Activated CD8-positive, alpha-beta memory T cell treated with anti-CD3 and anti-CD28 coated beads, Interleukin-2, amount 50 U/mL, for 1 hour (primary cell): ENCODE data around the gene KCTD7.
"Not testable (repeated sequence)": the region's sequence is repeated elsewhere in the genome, so short reads cannot be mapped to it uniquely, and the experiment has no call there.

Experiments used
- DNase-seq: peaks from one replicate; pipeline ENCODE4 v3.0.0-alpha.2; 2020; ENCODE audit errors: extremely low read depth

Gene KCTD7

DNA sequence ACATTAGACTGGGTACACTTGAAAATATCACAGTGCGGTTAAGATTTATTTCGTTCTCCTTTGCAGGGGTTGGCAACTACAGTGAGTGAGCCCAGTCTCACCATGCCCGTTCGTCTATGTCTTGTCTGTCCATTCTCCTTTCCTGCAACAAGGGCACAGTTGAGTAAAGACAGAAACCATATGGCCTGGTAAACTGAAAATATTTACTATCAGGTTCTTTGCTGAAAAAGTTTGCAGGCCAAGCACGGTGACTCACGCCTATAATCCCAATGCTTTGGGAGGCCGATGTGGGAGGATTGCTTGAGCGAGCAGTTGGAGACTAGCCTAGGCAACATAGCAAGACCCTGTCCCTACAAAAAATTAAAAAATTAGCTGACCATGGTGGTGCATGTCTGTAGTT lies 11.4 kb upstream of the KCTD7 start:
- DNase-seq, result no peak

- not testable (repeated sequence) for DNase-seq
These were observed 9.2 kb upstream of the KCTD7 start for GRCh38 chr7:66619341-66619948.

GRCh38 chr7:66626331-66626934 lies 2.2 kb upstream of the KCTD7 start:
- no peak for DNase-seq

DNA sequence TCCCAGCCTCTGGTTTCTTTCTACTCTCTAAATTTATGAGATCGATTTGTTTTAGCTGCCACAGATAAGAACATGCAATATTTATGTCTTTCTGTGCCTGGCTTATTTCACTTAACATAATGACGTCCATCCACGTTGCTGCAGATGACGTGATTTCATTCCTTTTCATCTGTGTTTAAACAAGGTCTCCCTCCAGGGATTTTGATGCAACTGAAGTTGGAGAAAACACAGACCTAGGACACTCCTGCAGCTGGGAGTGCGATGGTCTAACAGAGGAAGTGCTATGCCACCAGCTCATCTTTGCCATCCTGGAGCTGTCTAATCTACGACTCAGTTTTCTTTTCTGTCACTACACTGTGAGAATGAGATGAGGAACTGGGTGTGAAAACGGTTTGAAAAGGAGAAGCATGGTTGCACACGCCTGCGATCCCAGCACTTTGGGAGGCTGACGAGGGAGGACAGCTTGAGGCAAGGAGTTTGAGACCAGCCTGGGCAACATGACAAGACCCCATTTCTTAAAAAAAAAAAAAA lies 1.5 kb upstream of the KCTD7 start:
- DNase-seq, result no peak

GRCh38 chr7:66627881-66628360 lies 760 bp upstream of the KCTD7 start:
- DNase-seq, result no peak

GRCh38 chr7:66629222-66630062 lies 761 bp downstream of the KCTD7 start:
- no peak for DNase-seq

- no peak for DNase-seq
These were observed 1.9 kb downstream of the KCTD7 start for GRCh38 chr7:66630531-66630930.

DNA sequence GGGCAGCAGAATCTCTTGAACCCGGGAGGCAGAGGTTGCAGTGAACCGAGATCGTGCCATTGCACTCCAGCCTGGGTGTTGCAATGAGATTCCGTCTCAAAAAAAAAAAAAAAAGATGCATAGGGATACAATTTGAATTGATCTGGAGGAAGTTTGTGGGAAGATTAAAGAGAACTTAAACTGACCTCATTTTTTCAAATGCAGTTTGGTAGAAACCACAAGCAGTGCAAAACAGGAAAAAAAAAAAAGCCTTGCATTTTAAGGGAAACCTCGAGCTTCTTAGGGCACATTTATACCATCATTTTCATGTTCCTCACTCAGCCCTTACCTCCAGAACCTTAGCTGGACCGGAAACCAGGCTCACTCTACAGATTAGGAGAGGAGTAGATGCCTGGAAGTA lies 2.8 kb downstream of the KCTD7 start:
- no peak for DNase-seq

- no peak for DNase-seq
These were observed 6.1 kb downstream of the KCTD7 start for GRCh38 chr7:66634816-66635215.

DNA sequence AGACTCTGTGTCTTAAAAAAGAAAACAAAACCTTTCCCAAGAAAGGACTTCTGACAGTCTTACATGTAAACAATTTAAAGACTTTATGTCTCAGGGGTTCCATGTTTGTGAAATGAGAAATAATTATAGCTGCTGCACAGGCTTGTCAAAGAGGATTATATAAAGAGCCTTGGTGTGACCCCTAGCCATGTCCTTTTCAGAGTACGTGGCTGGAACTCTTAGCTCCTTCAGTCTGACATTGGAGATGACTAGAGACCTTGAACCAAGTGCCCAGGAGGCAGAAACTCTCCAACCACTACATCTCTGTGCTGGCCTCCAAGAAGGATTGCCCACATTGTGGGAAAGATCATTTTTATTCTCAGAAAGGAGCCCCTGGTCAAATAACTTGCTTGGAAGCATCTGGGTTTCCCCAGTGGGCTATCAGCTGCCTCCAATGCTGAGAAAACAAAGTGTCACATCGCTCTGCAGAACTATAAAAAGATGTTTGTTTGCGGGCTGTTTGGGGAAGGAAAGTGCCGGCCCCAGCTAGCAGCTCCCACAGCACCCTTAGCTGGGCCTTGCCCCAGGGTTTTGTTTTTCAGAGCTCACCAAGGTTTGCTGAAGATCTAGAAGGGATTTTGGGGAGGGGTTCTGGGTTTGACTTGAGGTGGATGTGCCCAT lies 6.8 kb downstream of the KCTD7 start:
- DNase-seq, result not testable (repeated sequence)

DNA sequence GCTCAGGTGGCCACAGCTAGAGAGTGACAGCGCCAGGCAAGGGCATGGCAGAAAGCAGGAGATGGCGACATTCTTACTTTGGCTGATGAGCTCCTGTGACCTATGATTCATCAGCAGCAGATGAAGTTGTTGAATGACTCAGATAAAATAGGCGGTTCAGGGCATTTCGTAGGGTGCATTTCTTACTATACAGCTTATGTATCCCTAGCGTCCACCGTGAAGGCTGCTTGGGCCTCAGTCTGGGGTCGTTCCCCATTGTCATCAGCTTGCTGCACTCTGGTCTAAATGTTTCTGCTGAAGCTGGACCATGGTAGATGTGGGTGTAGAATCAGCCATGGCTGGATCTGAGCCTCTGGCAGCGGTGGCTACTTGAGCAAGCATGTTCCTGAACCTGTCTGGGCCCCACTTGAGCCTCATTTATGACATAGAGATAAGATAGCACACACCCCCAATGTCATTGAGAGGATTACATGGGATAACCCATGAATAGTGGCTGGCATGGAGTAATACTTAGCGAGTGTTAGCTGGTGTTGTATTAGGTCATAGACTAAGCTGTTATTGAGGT lies 7.4 kb downstream of the KCTD7 start:
- DNase-seq, result not testable (repeated sequence)

DNA sequence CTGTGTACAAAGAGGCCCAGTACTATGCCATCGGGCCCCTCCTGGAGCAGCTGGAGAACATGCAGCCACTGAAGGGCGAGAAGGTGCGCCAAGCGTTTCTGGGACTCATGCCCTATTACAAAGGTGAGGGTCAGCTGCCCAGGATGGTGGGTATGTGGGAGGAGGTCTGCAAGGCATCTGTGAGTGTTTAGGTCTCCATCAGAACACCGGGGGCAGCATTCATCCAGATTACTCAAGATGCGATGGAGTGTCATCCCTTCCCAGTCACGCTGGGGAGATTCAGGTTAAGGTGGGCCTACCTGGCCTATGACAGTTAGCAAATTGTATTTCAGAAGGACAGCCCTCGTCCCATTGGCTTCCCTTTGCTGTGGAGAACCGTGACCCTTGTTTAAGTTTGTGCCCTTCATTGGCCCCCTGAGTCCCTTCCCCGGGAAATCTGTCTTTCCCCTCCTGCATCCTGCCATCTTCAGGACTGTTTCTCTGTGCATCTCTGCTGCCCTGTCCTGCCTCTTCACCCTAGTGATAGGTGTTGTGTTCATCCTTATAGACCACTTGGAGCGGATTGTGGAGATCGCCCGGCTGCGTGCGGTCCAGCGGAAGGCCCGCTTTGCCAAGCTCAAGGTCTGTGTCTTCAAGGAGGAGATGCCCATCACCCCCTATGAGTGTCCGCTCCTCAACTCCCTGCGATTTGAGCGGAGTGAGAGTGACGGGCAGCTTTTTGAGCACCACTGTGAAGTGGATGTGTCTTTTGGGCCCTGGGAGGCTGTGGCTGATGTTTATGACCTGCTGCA lies 9.8 kb downstream of the KCTD7 start:
- DNase-seq, result no peak

GRCh38 chr7:66639773-66640172 lies 11.1 kb downstream of the KCTD7 start:
- no peak for DNase-seq

GRCh38 chr7:66640802-66641525 lies 12.3 kb downstream of the KCTD7 start:
- DNase-seq, result no peak

DNA sequence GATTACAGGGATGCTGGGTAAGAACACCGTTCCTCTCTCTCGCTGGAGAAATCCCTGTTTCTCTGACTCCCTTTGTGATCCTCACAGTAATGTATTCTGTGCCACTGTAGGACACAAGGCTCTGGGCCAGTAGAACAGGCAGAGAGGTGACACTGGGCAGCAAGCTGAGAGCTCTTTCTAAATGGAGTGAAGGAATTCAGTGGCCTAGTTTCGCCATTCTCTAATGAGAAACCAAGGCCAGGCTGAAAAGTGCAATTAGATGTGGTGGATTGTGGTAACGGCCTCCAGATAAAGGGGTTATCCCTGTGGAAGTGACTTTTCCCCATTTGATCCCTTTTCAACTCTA lies 12.8 kb downstream of the KCTD7 start:
- DNase-seq, result no peak

- no peak for DNase-seq
These were observed 13.5 kb downstream of the KCTD7 start for GRCh38 chr7:66642186-66642585.

DNA sequence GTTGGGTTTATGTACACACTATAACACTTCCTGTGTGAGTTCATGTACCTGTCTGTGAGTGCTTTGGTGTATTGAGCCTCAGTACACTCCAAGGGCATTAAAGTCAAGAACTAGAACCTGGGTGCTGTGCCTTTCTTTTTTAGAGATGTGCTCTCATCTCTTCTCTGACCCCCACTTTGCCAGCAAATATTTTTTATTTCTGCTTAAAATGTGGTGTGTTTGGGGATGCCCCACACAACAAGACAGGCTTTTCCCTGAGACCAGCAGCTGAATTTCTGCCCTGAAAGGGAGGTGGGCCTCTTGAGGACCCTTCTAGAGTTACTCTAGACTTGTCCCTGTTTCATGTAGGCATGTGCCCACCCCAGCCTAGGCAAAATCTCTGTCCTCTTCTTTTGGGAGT lies 14.3 kb downstream of the KCTD7 start:
- no peak for DNase-seq

- DNase-seq, result no peak
These were observed 14.7 kb downstream of the KCTD7 start for GRCh38 chr7:66643395-66643794.

- DNase-seq, result not testable (repeated sequence)
These were observed 22.3 kb downstream of the KCTD7 start for GRCh38 chr7:66651026-66651425.

DNA sequence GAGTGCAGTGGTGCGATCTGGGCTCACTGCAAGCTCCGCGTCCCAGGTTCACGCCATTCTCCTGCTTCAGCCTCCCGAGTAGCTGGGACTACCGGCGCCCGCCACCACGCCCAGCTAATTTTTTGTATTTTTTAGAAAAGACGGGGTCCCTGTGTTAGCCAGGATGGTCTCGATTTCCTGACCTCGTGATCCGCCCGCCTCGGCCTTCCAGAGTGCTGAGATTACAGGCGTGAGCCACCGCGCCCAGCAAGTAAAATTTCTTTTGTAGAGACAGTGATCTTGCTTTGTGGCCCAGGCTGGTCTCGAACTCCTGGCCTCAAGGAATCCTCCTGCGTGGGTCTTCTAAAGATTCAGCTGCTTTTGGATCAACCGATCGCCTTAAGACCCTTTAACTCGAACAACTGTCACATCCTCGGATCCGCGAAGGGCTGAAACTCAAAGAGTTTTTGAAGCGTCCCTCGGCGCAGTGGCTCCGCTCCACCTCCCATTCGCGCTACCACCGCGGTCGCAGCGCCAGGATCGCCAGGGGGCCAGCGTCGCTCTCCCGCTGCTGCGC lies 25.1 kb downstream of the KCTD7 start:
- not testable (repeated sequence) for DNase-seq
